ENCODE data around the gene HACD4.

Gene HACD4

GRCh38 chr9:20988061-20988460, 43.4 kb downstream of the HACD4 start:
- H3K4me3 ChIP-seq (ENCODE audit: low read length): no peak overlapping the region
- TF ChIP-seq CTCF (IDR thresholded peaks at IDR 0.05; ENCODE audit: insufficient read depth, low read depth, low read length, missing control alignments): no peak
- no peak for DNase-seq (ENCODE audit: low read depth)

- TF ChIP-seq CTCF (IDR thresholded peaks at IDR 0.05; ENCODE audit: insufficient read depth, low read depth, low read length, missing control alignments): no peak
- no peak for DNase-seq (ENCODE audit: low read depth)
- no peak overlapping the region for H3K4me3 ChIP-seq (ENCODE audit: low read length)
Measured at GRCh38 chr9:20987521-20987920, 43.9 kb downstream of the HACD4 start.

GRCh38 chr9:20985851-20986600, 45.4 kb downstream of the HACD4 start:
- no peak overlapping the region for H3K4me3 ChIP-seq (ENCODE audit: low read length)
- DNase-seq (ENCODE audit: low read depth): no peak
- no peak for TF ChIP-seq CTCF (IDR thresholded peaks at IDR 0.05; ENCODE audit: insufficient read depth, low read depth, low read length, missing control alignments)

- no peak for TF ChIP-seq CTCF (IDR thresholded peaks at IDR 0.05; ENCODE audit: insufficient read depth, low read depth, low read length, missing control alignments)
- H3K4me3 ChIP-seq (ENCODE audit: low read length): no peak overlapping the region
- no peak for DNase-seq (ENCODE audit: low read depth)
Measured at GRCh38 chr9:20984506-20984905, 46.9 kb downstream of the HACD4 start.

- no peak for DNase-seq (ENCODE audit: low read depth)
- no peak overlapping the region for H3K4me3 ChIP-seq (ENCODE audit: low read length)
- TF ChIP-seq CTCF (IDR thresholded peaks at IDR 0.05; ENCODE audit: insufficient read depth, low read depth, low read length, missing control alignments): no peak
Measured at GRCh38 chr9:20981486-20981885, 50.0 kb downstream of the HACD4 start.

GRCh38 chr9:20980832-20981455, 50.5 kb downstream of the HACD4 start:
- DNase-seq (ENCODE audit: low read depth): peak; percentile 22
- no peak overlapping the region for H3K4me3 ChIP-seq (ENCODE audit: low read length)
- TF ChIP-seq CTCF (IDR thresholded peaks at IDR 0.05; ENCODE audit: insufficient read depth, low read depth, low read length, missing control alignments): no peak
